ENCODE measurements around the gene DUS2. TPM values are rescaled to one million over a fixed set of nuclear protein-coding genes. Genes with fewer than 3 reads are reported as not detected.
"Not testable (repeated sequence)": the region's sequence is repeated elsewhere in the genome, so short reads cannot be mapped to it uniquely, and the experiment has no call there.

The DUS2 gene
- total RNA-seq, 2 experiments from 2014 or later: 21.1 to 25.2 TPM

- Mint-ChIP-seq H3K4me3 (peak overlapping the region; percentile 99), H3K4me1 (peaks cover 56% of the 10 kb centered on the region), H3K27me3 (no peaks in the 10 kb centered on the region), H3K9me3 (no peaks in the 10 kb centered on the region), H3K36me3 (peaks cover 7% of the 10 kb centered on the region), H3K27ac (peak overlapping the region; percentile 90)
- DNase-seq (no peak), ATAC-seq (ENCODE audit: low read depth) (no peak)
- POLR2A ChIA-PET: interaction anchor here (1.1 to 11.3 kb wide), 5 partner anchors 14 to 149 kb away, joined by 3 to 240 read pairs (median 7); partner anchors contain the start of genes DPEP2 and PSMB10
These were observed 63.3 kb downstream of the DUS2 start for GRCh38 chr16:68086336-68086841.

GRCh38 chr16:68086860-68087268 is 63.8 kb downstream of the DUS2 start:
- peak overlapping the region; percentile 99 for H3K4me3 Mint-ChIP-seq
- H3K27ac Mint-ChIP-seq: peak overlapping the region; percentile 90
- POLR2A ChIA-PET: interaction anchor here (1.4 to 11.3 kb wide), 3 partner anchors 15 to 150 kb away, joined by 3 to 240 read pairs (median 7); partner anchors contain the start of genes DPEP2 and PSMB10
- no peak for DNase-seq
- H3K36me3 Mint-ChIP-seq: peaks cover 7% of the 10 kb centered on the region
- H3K4me1 Mint-ChIP-seq: peaks cover 56% of the 10 kb centered on the region
- ATAC-seq (ENCODE audit: low read depth): no peak
- no peaks in the 10 kb centered on the region for H3K9me3 Mint-ChIP-seq
- no peaks in the 10 kb centered on the region for H3K27me3 Mint-ChIP-seq

- Mint-ChIP-seq H3K4me1 (peaks cover 51% of the 10 kb centered on the region), H3K9me3 (no peaks in the 10 kb centered on the region), H3K27ac (peak overlapping the region; percentile 74), H3K4me3 (peak overlapping the region; percentile 99), H3K27me3 (no peaks in the 10 kb centered on the region), H3K36me3 (peaks cover 7% of the 10 kb centered on the region)
- ATAC-seq (ENCODE audit: low read depth) (no peak), DNase-seq (no peak)
- POLR2A ChIA-PET: interaction anchor here (1.4 to 11.3 kb wide), 3 partner anchors 15 to 151 kb away, joined by 3 to 240 read pairs (median 7); partner anchors contain the start of genes DPEP2 and PSMB10
These were observed 64.6 kb downstream of the DUS2 start for GRCh38 chr16:68087688-68088087.

- Mint-ChIP-seq H3K36me3 (peaks cover 10% of the 10 kb centered on the region), H3K27me3 (no peaks in the 10 kb centered on the region), H3K4me3 (peak overlapping the region; percentile 99), H3K9me3 (no peaks in the 10 kb centered on the region), H3K4me1 (peaks cover 48% of the 10 kb centered on the region), H3K27ac (peak overlapping the region; percentile 77)
- no peak for DNase-seq
- POLR2A ChIA-PET: interaction anchor here (0.6 to 11.3 kb wide), 3 partner anchors 8 to 33 kb away, joined by 4 to 240 read pairs (median 7); no protein-coding TSS in a partner anchor
- no peak for ATAC-seq (ENCODE audit: low read depth)
These were observed 65.3 kb downstream of the DUS2 start for GRCh38 chr16:68088130-68088972.

- DNase-seq (no peak), ATAC-seq (ENCODE audit: low read depth) (no peak)
- Mint-ChIP-seq H3K4me1 (peaks cover 45% of the 10 kb centered on the region), H3K27ac (peak overlapping the region; percentile 77), H3K9me3 (no peaks in the 10 kb centered on the region), H3K4me3 (peak overlapping the region; percentile 84), H3K27me3 (no peaks in the 10 kb centered on the region), H3K36me3 (peaks cover 10% of the 10 kb centered on the region)
- POLR2A ChIA-PET: interaction anchor here (1.3 to 11.3 kb wide), 2 partner anchors 9 to 17 kb away, joined by 7 to 240 read pairs; no protein-coding TSS in a partner anchor
These were observed 66.0 kb downstream of the DUS2 start for GRCh38 chr16:68089067-68089466.

- Mint-ChIP-seq H3K36me3 (peaks cover 10% of the 10 kb centered on the region), H3K27ac (peak overlapping the region; percentile 89), H3K4me3 (peak overlapping the region; percentile 84), H3K4me1 (peaks cover 51% of the 10 kb centered on the region), H3K27me3 (no peaks in the 10 kb centered on the region), H3K9me3 (no peaks in the 10 kb centered on the region)
- ATAC-seq (ENCODE audit: low read depth) (no peak), DNase-seq (no peak)
- POLR2A ChIA-PET: no interaction called here
These were observed 67.0 kb downstream of the DUS2 start for GRCh38 chr16:68090130-68090529.

- H3K27me3 Mint-ChIP-seq: no peaks in the 10 kb centered on the region
- peaks cover 52% of the 10 kb centered on the region for H3K4me1 Mint-ChIP-seq
- peak overlapping the region; percentile 89 for H3K27ac Mint-ChIP-seq
- H3K9me3 Mint-ChIP-seq: no peaks in the 10 kb centered on the region
- ATAC-seq (ENCODE audit: low read depth) (no peak), DNase-seq (no peak)
- peak overlapping the region; percentile 84 for H3K4me3 Mint-ChIP-seq
- POLR2A ChIA-PET: no interaction called here
- peaks cover 11% of the 10 kb centered on the region for H3K36me3 Mint-ChIP-seq
These were observed 67.4 kb downstream of the DUS2 start for GRCh38 chr16:68090533-68090932.

- H3K9me3 Mint-ChIP-seq: no peaks in the 10 kb centered on the region
- H3K27ac Mint-ChIP-seq: peak overlapping the region; percentile 63
- DNase-seq (no peak), ATAC-seq (ENCODE audit: low read depth) (no peak)
- H3K36me3 Mint-ChIP-seq: peaks cover 10% of the 10 kb centered on the region
- peaks cover 59% of the 10 kb centered on the region for H3K4me1 Mint-ChIP-seq
- no peaks in the 10 kb centered on the region for H3K27me3 Mint-ChIP-seq
- POLR2A ChIA-PET: interaction anchor here (0.6 to 2.2 kb wide), 2 partner anchors 51 to 245 kb away, joined by 3 to 4 read pairs; no protein-coding TSS in a partner anchor
- H3K4me3 Mint-ChIP-seq: peak overlapping the region; percentile 62
These were observed 68.5 kb downstream of the DUS2 start for GRCh38 chr16:68091380-68092261.

GRCh38 chr16:68092275-68092674 is 69.2 kb downstream of the DUS2 start:
- POLR2A ChIA-PET: interaction anchor here (0.6 to 2.2 kb wide), 3 partner anchors 52 to 270 kb away, joined by 3 to 4 read pairs (median 3); no protein-coding TSS in a partner anchor
- H3K4me3 Mint-ChIP-seq: peak overlapping the region; percentile 62
- ATAC-seq (ENCODE audit: low read depth); DNase-seq; H3K36me3 Mint-ChIP-seq; H3K27me3 Mint-ChIP-seq; H3K9me3 Mint-ChIP-seq: not testable (repeated sequence)
- peaks cover 64% of the 10 kb centered on the region for H3K4me1 Mint-ChIP-seq
- peak overlapping the region; percentile 31 for H3K27ac Mint-ChIP-seq

- DNase-seq (no peak), ATAC-seq (ENCODE audit: low read depth) (peak; percentile 79)
- Mint-ChIP-seq H3K9me3 (no peaks in the 10 kb centered on the region), H3K36me3 (peaks cover 13% of the 10 kb centered on the region), H3K4me1 (peaks cover 61% of the 10 kb centered on the region), H3K27me3 (no peaks in the 10 kb centered on the region), H3K4me3 (peak overlapping the region; percentile 61), H3K27ac (peak overlapping the region; percentile 27)
- POLR2A ChIA-PET: interaction anchor here (0.7 to 2.2 kb wide), 6 partner anchors 9 to 53 kb away, joined by 3 to 13 read pairs (median 4); partner anchors contain the start of gene NFATC3
These were observed 70.9 kb downstream of the DUS2 start for GRCh38 chr16:68093816-68094613.

GRCh38 chr16:68094614-68094934 is 71.5 kb downstream of the DUS2 start:
- no peaks in the 10 kb centered on the region for H3K27me3 Mint-ChIP-seq
- peaks cover 56% of the 10 kb centered on the region for H3K4me1 Mint-ChIP-seq
- H3K36me3 Mint-ChIP-seq: peaks cover 14% of the 10 kb centered on the region
- POLR2A ChIA-PET: interaction anchor here (1.4 to 1.9 kb wide), 2 partner anchors 9 to 24 kb away, joined by 5 to 13 read pairs; partner anchors contain the start of gene NFATC3
- peak overlapping the region; percentile 61 for H3K4me3 Mint-ChIP-seq
- H3K27ac Mint-ChIP-seq: peak overlapping the region; percentile 40
- no peaks in the 10 kb centered on the region for H3K9me3 Mint-ChIP-seq
- no peak for DNase-seq
- ATAC-seq (ENCODE audit: low read depth): no peak

- POLR2A ChIA-PET: no interaction called here
- H3K4me1 Mint-ChIP-seq: peaks cover 46% of the 10 kb centered on the region
- DNase-seq (no peak), ATAC-seq (ENCODE audit: low read depth) (no peak)
- no peak overlapping the region for H3K27ac Mint-ChIP-seq
- no peak overlapping the region for H3K4me3 Mint-ChIP-seq
- peaks cover 18% of the 10 kb centered on the region for H3K36me3 Mint-ChIP-seq
- H3K9me3 Mint-ChIP-seq: no peaks in the 10 kb centered on the region
- no peaks in the 10 kb centered on the region for H3K27me3 Mint-ChIP-seq
These were observed 73.4 kb downstream of the DUS2 start for GRCh38 chr16:68096491-68096890.

Data from activated naive CD8-positive, alpha-beta T cell treated with anti-CD3 and anti-CD28 coated beads, Interleukin-2, amount 10 ng/mL, durations not matched to agents 7 days and 5 days (primary cell).